ENCODE data around the gene DNAJB9.

The DNAJB9 gene

DNA sequence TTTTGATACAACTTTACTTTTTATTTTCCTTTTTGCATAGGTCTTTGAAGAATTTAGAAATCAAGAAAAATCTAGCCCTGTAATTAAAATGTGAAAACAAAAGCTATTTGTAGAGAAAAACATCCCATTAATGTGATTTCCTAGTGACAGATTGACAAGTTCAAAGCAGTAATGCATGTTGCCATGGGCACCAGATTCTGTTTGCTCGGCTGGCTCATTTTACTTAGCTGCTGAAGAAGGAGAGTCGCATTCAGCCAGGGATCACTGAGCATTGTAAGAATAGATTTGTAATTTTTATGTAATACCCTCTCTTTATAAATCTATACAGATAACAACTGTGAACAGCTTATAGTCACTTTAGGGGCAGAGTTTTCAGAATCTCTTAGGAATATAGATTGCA is 28.5 kb downstream of the DNAJB9 start:
- no peak overlapping the region for H3K27ac Mint-ChIP-seq (ENCODE audit: low read depth)
- no peaks in the 10 kb centered on the region for H3K9me3 Mint-ChIP-seq
- no peaks in the 10 kb centered on the region for H3K36me3 Mint-ChIP-seq (ENCODE audit: insufficient read depth)
- ATAC-seq (replicated peaks; ENCODE audit: extremely low read depth, poor library complexity, severe bottlenecking) = no peak
- H3K27me3 Mint-ChIP-seq = peaks cover 33% of the 10 kb centered on the region
- H3K4me1 Mint-ChIP-seq = no peaks in the 10 kb centered on the region
- no peak overlapping the region for H3K4me3 Mint-ChIP-seq
- DNase-seq (ENCODE audit: low spot score in 2 of 2) = no peak

DNA sequence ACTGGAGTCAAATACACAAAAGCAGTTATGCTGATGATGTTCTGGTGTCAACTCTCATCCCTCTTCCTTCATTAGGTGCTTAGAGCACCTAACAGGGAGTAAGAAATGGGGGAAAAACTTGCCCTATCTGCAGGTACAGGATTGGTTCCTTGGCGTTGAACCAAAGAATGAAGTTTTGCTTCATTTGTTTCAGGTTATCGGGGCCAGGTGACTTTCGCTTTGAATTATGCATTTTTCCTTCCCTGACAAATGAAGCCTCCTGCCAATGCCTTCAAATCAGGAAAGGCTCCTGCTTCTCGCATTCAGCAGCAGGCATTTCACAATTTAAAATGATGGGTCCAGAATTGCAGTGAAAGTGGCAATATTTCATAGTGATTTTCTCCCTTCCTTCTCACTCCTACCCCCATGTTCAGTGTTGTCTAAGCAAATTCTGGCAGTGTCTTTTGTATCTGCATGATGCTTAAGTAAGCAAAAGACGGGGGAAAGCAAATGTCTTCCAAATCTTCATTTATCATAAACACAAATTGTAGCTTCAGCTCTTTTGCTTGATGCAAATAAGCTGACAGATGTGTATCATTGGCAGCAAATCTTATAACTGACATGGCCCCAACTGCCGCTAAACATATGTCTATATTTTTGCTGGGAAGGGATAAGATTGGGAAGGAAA is 29.4 kb downstream of the DNAJB9 start:
- Mint-ChIP-seq H3K27ac (ENCODE audit: low read depth) (no peak overlapping the region), H3K27me3 (peaks cover 33% of the 10 kb centered on the region), H3K4me3 (no peak overlapping the region), H3K36me3 (ENCODE audit: insufficient read depth) (no peaks in the 10 kb centered on the region), H3K9me3 (no peaks in the 10 kb centered on the region), H3K4me1 (no peaks in the 10 kb centered on the region)
- ATAC-seq (replicated peaks; ENCODE audit: extremely low read depth, poor library complexity, severe bottlenecking) = no peak
- no peak for DNase-seq (ENCODE audit: low spot score in 2 of 2)

DNA sequence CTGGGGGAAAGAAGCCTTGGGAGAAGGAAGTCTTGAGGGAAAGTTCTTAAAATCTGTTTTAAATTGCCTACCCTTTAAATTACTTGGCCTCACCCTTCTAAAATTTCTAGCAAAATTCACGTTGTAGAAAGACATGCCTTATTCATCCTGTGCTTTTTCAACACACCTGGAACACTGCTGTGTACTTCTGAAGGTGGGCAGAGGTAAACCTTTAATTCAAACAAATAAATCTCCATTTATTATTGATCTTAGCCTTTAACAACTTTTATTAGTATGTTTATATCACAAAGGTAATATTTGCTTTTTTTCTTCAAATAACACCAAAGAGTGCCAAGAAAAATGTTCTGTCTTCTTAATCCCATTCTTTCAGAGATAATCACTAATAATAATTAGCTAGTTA is 30.7 kb downstream of the DNAJB9 start:
- ATAC-seq (replicated peaks; ENCODE audit: extremely low read depth, poor library complexity, severe bottlenecking) (no peak), DNase-seq (ENCODE audit: low spot score in 2 of 2) (no peak)
- H3K9me3 Mint-ChIP-seq = no peaks in the 10 kb centered on the region
- H3K4me1 Mint-ChIP-seq = no peaks in the 10 kb centered on the region
- no peaks in the 10 kb centered on the region for H3K36me3 Mint-ChIP-seq (ENCODE audit: insufficient read depth)
- H3K4me3 Mint-ChIP-seq = no peak overlapping the region
- H3K27me3 Mint-ChIP-seq = peaks cover 33% of the 10 kb centered on the region
- H3K27ac Mint-ChIP-seq (ENCODE audit: low read depth) = no peak overlapping the region

DNA sequence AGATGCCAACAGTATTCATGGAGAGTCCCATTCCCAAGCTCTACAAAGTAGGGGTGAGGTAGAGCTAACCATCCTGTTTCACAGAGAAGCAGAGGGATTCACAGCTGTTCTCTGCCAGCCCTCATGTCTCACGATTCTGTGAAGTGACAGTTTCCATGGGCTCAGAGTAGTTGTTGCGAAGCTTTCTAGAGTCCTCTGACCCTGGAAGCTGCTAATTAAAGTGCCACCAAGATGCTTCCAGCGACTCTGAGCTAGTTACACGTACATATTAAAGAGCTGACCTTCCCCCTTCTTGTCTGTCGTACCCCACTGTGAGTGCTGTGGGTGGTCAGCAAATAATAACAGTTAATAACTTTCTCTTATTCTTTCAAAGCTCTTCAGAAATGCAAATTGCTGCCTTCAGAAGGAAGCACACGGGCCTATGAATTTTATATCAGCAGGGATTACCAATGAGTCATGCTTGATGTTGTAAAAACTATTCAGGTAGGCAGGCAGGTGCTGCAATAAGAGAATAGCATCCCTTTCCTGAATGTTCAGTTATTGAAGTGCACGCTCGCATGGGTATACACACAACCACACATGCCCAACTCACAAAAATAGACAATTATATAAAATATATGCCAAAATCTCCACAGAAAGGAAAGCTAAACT is 34.1 kb downstream of the DNAJB9 start:
- Mint-ChIP-seq H3K27ac (ENCODE audit: low read depth) (no peak overlapping the region), H3K27me3 (peaks cover 18% of the 10 kb centered on the region), H3K4me3 (no peak overlapping the region), H3K36me3 (ENCODE audit: insufficient read depth) (no peaks in the 10 kb centered on the region), H3K4me1 (no peaks in the 10 kb centered on the region), H3K9me3 (no peaks in the 10 kb centered on the region)
- DNase-seq (ENCODE audit: low spot score in 2 of 2) = no peak
- ATAC-seq (replicated peaks; ENCODE audit: extremely low read depth, poor library complexity, severe bottlenecking) = no peak

DNA sequence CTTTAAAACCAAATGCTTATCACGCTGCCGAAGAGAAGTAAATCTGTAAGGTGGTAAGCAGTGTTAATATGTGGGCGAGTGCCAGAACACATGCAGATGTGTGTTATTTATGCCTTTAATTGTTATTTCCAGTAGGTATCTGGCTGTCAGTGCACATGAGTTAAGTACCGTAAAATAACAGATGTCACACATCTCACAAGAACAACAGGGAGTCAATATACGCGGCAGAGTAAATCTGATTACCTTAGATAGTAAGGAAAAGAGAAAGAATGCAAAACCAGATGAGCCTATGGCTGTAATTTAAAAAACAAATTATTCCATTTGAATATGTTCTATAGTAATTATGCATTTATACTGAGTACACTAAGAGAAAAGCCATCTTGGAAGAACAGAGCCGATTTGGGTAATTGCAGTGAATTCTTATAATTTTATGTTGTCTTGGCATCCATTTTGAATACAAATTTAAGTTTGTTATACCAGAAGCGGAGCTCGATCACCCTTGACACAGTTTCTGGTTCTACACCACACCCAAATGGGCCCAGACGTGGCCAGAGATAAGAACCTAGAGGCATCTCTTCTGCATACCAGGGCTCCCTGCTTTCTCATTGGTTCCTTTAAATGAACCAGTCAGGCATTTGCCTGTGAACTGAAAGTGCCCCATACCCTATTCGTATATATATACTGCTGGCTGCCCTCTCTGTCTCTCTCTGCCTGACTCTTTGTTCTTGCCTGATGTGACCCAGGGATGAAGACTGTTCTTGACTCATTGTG is 34.8 kb downstream of the DNAJB9 start:
- Mint-ChIP-seq H3K4me3 (no peak overlapping the region), H3K27ac (ENCODE audit: low read depth) (no peak overlapping the region), H3K9me3 (no peaks in the 10 kb centered on the region), H3K36me3 (ENCODE audit: insufficient read depth) (no peaks in the 10 kb centered on the region), H3K27me3 (peaks cover 11% of the 10 kb centered on the region), H3K4me1 (no peaks in the 10 kb centered on the region)
- no peak for ATAC-seq (replicated peaks; ENCODE audit: extremely low read depth, poor library complexity, severe bottlenecking)
- no peak for DNase-seq (ENCODE audit: low spot score in 2 of 2)

DNA sequence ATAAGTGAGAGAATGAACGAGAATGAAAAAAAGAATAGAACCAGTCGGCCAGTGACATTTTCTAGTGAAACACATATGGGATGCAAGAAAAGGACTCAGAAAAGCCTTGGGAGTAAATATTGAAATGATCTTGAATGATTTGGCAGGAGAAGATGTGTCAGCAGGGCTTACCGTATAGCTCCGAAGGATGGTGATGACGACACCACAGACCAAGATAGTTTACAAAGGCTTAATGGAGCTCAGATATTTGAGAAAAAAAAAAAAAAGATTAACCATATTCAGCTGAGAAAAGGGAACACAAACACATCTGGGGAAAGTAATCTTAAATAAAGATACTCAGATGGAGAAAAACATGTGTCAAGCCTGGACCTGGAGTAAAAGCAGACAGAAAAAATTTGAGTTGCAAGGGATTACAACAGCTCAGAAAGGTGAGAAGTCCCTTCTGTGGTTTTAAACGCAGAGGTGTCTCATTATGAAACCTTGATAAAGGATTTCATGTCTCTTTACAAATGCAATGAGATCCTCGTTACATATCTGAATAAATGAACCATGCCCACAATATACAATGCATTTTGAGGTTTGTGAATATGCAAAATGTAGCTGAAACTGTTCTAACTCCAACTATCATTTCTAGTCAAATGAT is 36.0 kb downstream of the DNAJB9 start:
- no peak overlapping the region for H3K4me3 Mint-ChIP-seq
- no peaks in the 10 kb centered on the region for H3K9me3 Mint-ChIP-seq
- no peak for DNase-seq (ENCODE audit: low spot score in 2 of 2)
- H3K4me1 Mint-ChIP-seq = no peaks in the 10 kb centered on the region
- no peaks in the 10 kb centered on the region for H3K36me3 Mint-ChIP-seq (ENCODE audit: insufficient read depth)
- no peaks in the 10 kb centered on the region for H3K27me3 Mint-ChIP-seq
- no peak overlapping the region for H3K27ac Mint-ChIP-seq (ENCODE audit: low read depth)
- ATAC-seq (replicated peaks; ENCODE audit: extremely low read depth, poor library complexity, severe bottlenecking) = no peak

DNA sequence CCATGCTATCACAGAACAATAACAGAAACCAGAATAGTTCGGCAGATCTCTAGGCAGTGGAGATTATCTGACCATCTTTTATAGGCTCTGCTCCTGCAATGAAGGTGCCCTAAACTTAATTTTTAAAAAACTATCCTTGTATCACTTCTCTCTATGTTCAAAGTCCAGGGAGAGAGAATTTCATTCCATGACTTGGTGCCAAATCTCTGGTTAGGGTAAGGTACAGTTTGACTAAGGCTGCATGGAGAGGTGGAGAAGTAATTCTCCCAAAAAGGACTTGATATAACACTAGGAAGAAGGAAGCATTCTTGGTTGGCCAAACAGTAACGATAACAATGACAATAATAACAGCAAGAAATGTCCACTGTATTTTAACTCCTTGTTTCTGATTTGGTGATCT is 40.0 kb downstream of the DNAJB9 start:
- Mint-ChIP-seq H3K4me1 (no peaks in the 10 kb centered on the region), H3K27me3 (no peaks in the 10 kb centered on the region), H3K4me3 (no peak overlapping the region), H3K27ac (ENCODE audit: low read depth) (no peak overlapping the region), H3K36me3 (ENCODE audit: insufficient read depth) (no peaks in the 10 kb centered on the region), H3K9me3 (no peaks in the 10 kb centered on the region)
- no peak for DNase-seq (ENCODE audit: low spot score in 2 of 2)
- no peak for ATAC-seq (replicated peaks; ENCODE audit: extremely low read depth, poor library complexity, severe bottlenecking)

DNA sequence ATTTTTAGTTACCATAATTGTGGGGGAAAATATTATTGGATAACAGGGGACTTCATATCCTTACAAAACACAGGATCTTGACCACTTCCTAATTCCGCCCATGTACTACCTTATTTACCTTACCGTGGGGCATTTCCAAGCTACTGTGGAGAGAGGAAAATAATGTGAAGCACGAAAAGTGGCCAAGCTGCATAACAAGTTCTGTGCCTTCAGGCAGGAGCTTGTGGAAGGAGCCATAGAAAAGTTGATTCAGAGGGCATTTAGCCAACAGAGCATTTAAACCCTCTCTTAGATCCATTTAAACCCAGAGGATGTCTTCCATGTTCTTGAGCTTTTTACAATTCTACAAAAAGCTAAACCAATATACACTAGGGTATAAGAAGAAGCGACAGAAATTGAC is 41.6 kb downstream of the DNAJB9 start:
- DNase-seq (ENCODE audit: low spot score in 2 of 2) (no peak), ATAC-seq (replicated peaks; ENCODE audit: extremely low read depth, poor library complexity, severe bottlenecking) (no peak)
- no peaks in the 10 kb centered on the region for H3K9me3 Mint-ChIP-seq
- H3K27ac Mint-ChIP-seq (ENCODE audit: low read depth) = no peak overlapping the region
- no peaks in the 10 kb centered on the region for H3K4me1 Mint-ChIP-seq
- no peaks in the 10 kb centered on the region for H3K27me3 Mint-ChIP-seq
- H3K36me3 Mint-ChIP-seq (ENCODE audit: insufficient read depth) = no peaks in the 10 kb centered on the region
- H3K4me3 Mint-ChIP-seq = no peak overlapping the region

DNA sequence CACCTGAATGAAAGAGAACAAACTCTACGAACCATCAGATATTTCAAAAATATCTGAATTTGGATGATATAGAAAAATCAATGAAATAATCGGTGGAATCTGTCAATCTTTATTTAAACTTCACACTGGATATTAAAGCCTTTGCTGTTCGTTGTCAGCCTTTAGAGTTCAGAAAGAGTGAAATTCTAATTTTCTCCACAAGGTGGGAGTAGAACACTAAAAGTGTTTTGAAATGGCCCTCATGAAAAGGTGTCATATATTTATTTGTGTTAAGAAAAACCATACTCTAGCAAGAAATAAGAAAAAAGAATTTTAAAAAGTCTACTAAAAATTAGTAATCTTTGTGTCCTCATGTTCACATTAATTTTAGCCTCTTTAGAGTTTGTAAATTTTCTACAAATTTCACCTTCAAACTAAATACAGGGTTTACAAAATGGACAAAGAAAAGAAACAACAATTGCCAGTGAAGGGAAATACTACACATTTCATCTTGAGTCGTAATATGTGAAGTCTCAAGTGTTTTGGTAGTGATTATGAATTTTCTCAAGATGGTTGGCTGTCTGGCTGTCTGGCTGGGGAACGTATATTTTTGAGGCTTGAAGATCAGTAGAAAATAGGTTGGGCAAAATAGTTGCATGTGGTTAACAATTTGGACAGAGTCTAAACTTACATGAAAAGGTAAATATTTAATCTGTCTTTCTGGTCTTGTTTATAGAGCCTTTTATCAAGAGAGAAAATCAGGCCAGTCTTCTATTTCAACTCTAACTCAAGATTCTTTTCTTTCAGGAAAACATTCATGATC is 43.7 kb downstream of the DNAJB9 start:
- Mint-ChIP-seq H3K27ac (ENCODE audit: low read depth) (no peak overlapping the region), H3K4me1 (no peaks in the 10 kb centered on the region)

DNA sequence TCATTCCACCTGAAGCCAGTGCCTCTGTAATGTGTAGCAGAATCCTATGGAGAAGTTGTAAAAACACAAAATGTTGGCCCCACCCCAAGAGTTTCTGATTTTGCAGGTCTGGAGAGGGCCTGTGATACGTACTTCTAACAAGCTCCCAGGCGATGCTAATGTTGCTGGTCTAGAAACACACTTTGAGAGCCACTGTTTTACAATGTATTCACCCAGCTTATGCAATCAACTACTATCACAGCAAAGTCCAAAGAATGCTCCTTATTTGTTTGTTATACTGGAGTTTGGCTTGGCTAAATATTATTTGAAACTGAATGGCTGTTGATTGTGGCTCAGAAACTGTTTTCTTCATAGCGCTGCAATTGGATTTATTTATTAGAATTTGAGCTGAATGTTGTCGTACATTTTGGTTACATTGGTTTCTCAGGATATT is 44.3 kb downstream of the DNAJB9 start:
- Mint-ChIP-seq H3K27ac (ENCODE audit: low read depth) (no peak overlapping the region), H3K27me3 (no peaks in the 10 kb centered on the region), H3K4me1 (no peaks in the 10 kb centered on the region), H3K9me3 (no peaks in the 10 kb centered on the region), H3K4me3 (no peak overlapping the region), H3K36me3 (ENCODE audit: insufficient read depth) (no peaks in the 10 kb centered on the region)
- no peak for ATAC-seq (replicated peaks; ENCODE audit: extremely low read depth, poor library complexity, severe bottlenecking)
- no peak for DNase-seq (ENCODE audit: low spot score in 2 of 2)

More for the DNA sequence above, 43.7 kb downstream of the DNAJB9 start:
- DNase-seq (ENCODE audit: low spot score in 2 of 2) (no peak), ATAC-seq (replicated peaks; ENCODE audit: extremely low read depth, poor library complexity, severe bottlenecking) (no peak)
- Mint-ChIP-seq H3K4me3 (no peak overlapping the region), H3K9me3 (no peaks in the 10 kb centered on the region), H3K27me3 (no peaks in the 10 kb centered on the region), H3K36me3 (ENCODE audit: insufficient read depth) (no peaks in the 10 kb centered on the region)

DNA sequence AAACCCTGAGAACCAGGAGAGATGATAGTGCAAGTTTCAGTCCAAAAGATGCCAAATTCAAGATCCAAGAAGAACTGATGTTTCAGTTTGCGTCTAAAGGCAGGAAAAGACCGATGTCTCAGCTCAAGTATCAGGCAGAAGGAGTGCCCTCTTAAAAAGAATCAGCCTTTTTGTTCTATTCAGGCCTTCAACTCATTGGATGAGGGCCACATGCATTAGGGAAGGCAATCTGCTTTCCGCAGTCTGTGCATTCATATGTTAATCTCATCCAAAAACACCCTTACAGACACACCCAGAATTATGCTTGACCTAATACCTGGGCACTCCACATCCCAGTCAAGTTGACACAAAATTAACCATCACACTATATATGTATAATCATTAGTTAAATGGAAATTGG is 45.2 kb downstream of the DNAJB9 start:
- ATAC-seq (replicated peaks; ENCODE audit: extremely low read depth, poor library complexity, severe bottlenecking) (no peak), DNase-seq (ENCODE audit: low spot score in 2 of 2) (no peak)
- H3K27ac Mint-ChIP-seq (ENCODE audit: low read depth) = no peak overlapping the region
- no peaks in the 10 kb centered on the region for H3K4me1 Mint-ChIP-seq
- no peaks in the 10 kb centered on the region for H3K9me3 Mint-ChIP-seq
- H3K4me3 Mint-ChIP-seq = no peak overlapping the region
- H3K36me3 Mint-ChIP-seq (ENCODE audit: insufficient read depth) = no peaks in the 10 kb centered on the region
- no peaks in the 10 kb centered on the region for H3K27me3 Mint-ChIP-seq

DNA sequence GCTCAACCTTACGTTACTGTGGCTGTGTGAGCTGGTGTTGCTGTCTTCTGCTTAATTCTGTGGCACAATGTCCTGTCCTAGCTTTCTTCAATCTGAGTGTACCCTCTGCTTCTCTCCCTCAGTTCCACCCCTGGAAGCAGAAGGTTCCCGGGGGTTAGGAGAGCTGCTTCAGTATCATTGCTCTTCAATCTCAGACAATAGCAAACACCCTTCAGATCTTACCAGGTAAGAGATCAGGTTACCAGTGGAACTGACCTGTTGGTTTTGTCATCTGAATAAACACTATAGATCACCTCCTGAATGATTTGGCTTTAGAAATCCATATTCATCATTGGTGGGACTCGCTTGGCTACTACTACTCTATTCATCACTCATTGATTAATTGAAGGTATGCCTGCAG is 48.4 kb downstream of the DNAJB9 start:
- H3K36me3 Mint-ChIP-seq (ENCODE audit: insufficient read depth) = no peaks in the 10 kb centered on the region
- ATAC-seq (replicated peaks; ENCODE audit: extremely low read depth, poor library complexity, severe bottlenecking) = no peak
- H3K4me1 Mint-ChIP-seq = no peaks in the 10 kb centered on the region
- H3K27ac Mint-ChIP-seq (ENCODE audit: low read depth) = no peak overlapping the region
- H3K4me3 Mint-ChIP-seq = no peak overlapping the region
- H3K9me3 Mint-ChIP-seq = no peaks in the 10 kb centered on the region
- peaks cover 15% of the 10 kb centered on the region for H3K27me3 Mint-ChIP-seq
- no peak for DNase-seq (ENCODE audit: low spot score in 2 of 2)

All from central memory CD8-positive, alpha-beta T cell (primary cell).